ENCODE measurements around the gene RRP7A. TPM values are rescaled to one million over a fixed set of nuclear protein-coding genes. Genes with fewer than 3 reads are reported as not detected.

The RRP7A gene
- total RNA-seq, 1 donor from 2014 or later: 25.5 TPM

Other genes with a start within 250 kb of the RRP7A start
- 15.3 TPM for gene TCF20, start 249.1 kb downstream of the RRP7A start, total RNA-seq
- gene NFAM1, start 87.4 kb downstream of the RRP7A start, total RNA-seq: 1.5 TPM
- gene SERHL2, start 34.2 kb upstream of the RRP7A start, total RNA-seq: 1.9 TPM
- gene POLDIP3, start 95.1 kb upstream of the RRP7A start, total RNA-seq: 34.9 TPM
- 0.51 TPM for gene ATP5MGL, start 120.8 kb upstream of the RRP7A start, total RNA-seq
- gene CYB5R3, start 129.6 kb upstream of the RRP7A start, total RNA-seq: 428 TPM
- 97.7 TPM for gene A4GALT, start 201.1 kb upstream of the RRP7A start, total RNA-seq

All from cardiac septum (tissue), 1 donor.